Activated gamma-delta T cell treated with Interleukin-2 at 50 U/mL for 16 hours (primary cell): ENCODE measurements around the gene OR52K2.
"Not testable (repeated sequence)": the region's sequence is repeated elsewhere in the genome, so short reads cannot be mapped to it uniquely, and the experiment has no call there.

ENCODE experiments used
- DNase-seq: peaks from one replicate; pipeline ENCODE4 v3.0.0-alpha.2; 2020

The OR52K2 gene

GRCh38 chr11:4448995-4449394, at the start of gene OR52K2:
Gene OR52K2 (plus strand): TSS chr11:4449295. CDS start chr11:4449340, 45 bp downstream.
- DNase-seq = no peak

GRCh38 chr11:4406206-4406605, 42.9 kb upstream of the OR52K2 start:
- not testable (repeated sequence) for DNase-seq

- DNase-seq = no peak
Measured at GRCh38 chr11:4416306-4416705, 32.8 kb upstream of the OR52K2 start.

DNA sequence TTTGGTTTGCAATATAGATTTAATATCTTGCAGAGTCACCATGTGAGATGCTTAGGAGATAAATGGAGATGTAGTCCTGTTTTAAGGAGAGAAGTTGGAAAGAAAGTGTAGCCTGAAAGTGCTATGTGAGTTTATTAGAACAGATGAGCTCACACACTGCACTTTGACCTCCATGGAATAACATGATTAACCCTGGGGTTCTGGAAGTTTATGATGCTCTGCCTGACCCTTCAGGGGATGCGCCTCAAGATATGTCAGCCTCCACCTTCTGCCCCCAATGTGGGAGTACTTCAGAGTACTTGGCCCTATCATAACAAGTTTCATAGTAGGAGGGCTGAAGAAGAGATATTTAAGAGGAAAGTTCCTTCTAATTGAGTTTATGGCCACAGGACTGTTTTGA, 32.3 kb upstream of the OR52K2 start:
- DNase-seq = no peak

DNA sequence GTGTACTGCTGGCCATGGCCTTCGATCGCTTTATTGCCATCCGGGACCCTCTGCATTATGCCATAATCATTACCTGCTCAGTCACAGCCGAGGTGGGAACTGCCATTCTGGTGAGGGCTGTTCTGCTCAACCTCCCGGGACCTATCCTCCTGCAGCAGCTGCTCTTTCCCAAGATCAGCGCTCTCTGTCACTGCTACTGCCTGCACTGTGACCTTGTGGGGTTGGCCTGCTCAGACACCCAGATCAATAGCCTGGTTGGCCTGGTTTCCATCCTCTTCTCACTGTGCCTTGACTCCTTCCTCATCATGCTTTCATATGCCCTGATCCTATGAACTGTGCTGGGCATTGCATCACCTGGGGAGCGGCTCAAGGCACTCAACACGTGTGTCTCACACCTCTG, 30.7 kb upstream of the OR52K2 start:
- DNase-seq = no peak

GRCh38 chr11:4430051-4430450, 19.0 kb upstream of the OR52K2 start:
- no peak for DNase-seq

- DNase-seq = no peak
Measured at GRCh38 chr11:4433856-4434255, 15.2 kb upstream of the OR52K2 start.

DNA sequence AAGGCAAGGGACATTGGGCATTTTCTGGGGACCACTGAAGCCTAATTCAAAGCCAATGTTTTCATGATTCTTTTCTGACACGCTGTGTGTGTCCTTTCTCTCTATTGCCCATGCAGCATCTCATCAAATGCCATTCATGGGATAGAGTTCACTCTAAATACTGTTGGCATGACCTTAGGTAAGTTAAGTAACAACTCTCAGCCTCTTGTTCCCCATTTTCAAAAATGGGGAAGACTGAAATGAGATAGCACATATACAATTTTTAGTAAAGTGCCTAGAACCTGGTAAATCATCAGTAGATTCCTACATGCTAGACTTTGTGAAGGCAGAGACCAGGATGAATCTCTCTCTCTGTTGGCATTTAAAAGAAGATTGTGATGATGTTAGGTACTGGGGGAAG, 12.7 kb upstream of the OR52K2 start:
- DNase-seq = no peak

DNA sequence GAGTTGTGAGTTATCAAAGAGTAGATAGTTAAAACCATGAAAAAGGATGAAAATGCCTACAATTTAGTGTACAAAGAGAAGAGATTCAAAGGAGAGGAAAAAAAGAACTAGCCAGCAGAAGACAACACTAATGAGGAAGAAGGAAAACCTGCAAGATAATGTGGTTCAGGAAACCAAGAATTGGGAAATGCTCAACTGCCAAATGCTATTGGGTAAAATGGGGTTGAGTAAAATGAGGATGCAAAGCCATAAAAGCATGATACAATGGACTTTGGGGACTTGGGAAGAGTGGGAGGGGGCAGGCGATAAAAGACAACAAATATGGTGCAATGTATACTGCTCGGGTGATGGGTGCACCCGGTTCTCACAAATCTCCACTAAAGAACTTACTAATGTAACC, 7.6 kb upstream of the OR52K2 start:
- no peak for DNase-seq

- no peak for DNase-seq
Measured at GRCh38 chr11:4443232-4443891, 5.7 kb upstream of the OR52K2 start.

DNA sequence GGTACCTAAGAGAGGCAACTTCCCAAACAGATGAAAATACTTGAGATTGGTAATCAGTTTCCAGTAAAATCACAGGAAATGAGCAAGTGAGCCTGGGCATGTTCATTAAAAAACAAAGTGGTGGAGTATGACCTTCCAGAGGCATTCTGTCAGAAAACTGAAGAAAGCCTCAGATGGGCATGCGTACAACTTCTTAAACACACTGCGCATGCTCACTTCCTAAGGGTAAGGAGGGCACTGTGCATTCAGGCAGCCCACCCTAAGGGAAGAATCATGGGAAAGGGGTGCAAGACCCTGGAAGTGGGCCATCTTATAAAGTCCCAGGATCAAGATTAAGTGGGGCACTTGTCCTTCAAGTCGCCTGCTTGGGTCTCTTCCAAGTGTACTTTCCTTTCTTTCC, 4.0 kb downstream of the OR52K2 start:
- no peak for DNase-seq

DNA sequence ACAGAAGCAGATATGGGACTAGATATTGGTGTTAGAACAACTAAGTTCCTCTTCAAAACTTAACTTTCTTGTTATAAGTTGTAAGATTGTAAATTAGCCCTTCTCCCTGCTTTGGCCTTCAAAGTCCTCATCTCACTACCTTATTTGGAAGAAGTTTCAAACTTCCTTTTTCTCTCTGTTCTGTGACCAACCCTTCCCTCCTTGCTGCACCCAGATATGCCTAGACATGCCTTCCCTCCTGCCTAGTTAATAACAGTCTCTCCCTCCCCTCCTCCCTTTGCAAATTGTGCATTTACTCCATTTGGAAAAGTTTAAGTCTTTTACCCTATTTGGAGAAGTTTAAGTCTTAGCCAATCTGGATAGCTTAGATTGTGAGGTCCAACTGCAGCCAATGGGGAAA, 4.9 kb downstream of the OR52K2 start:
- DNase-seq = no peak

DNA sequence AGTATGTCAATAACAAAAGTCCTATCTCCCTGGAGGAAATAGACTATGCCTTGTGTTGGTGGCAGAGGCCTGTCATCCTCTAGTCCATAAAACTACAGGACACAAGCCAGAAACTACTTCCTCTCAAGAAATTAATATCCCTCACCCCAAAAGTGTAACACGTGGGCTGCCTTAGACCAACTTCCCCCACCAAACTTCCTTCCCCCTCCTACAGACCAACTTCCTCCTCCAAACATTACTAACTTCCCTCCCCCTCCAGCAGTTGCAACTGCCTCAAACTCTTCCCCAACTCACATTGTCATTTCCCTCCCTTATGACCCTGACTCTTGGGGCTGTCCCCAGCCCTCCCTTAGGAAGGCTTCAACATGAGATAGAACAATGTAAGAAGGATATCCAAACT, 6.3 kb downstream of the OR52K2 start:
- no peak for DNase-seq

- no peak for DNase-seq
Measured at GRCh38 chr11:4459500-4459899, 10.4 kb downstream of the OR52K2 start.

GRCh38 chr11:4460151-4460550, 11.1 kb downstream of the OR52K2 start:
- no peak for DNase-seq

DNA sequence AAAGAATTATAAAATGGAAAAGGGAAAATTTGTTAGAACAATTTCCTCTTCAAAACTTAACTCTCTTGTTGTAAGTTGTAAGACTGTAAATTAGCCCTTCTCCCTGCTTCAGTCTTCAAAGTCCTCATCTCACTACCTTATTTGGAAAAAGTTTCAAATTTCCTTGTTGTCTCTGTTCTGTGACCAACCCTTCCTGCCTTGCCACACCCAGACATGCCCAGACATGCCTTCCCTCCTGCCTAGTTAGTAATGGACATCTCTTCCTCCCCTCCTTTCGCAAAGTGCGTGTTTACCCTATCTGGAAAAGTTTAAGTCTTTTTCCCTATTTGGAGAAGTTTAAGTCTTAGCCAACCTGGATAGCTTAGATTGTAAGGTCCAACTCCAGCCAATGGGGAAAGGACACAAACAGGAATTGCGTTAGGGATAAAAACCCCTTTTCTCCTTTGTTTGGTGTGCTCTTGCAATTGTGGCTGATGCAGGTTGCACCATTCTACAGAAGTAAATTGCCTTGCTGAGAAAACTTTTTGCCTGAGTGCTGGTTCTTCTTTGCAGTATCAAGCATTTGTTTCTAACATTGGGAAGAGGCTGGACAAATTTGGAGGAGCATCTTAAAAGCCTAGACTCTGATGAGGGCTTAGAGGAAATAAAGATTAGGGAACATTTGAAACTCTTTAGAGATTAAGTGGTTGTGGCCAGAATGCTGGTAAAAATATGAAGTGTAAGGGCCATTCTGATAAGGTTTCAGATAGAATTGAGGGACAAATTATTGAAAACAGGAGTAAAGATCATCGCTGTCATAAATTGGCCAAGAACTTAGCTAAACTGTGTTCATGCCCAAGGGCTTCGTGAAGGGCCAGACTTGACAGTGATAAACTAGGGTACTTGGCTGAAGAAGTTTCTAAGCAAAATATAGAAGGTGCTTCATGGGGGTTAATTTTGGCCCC, 15.4 kb downstream of the OR52K2 start:
- no peak for DNase-seq

DNA sequence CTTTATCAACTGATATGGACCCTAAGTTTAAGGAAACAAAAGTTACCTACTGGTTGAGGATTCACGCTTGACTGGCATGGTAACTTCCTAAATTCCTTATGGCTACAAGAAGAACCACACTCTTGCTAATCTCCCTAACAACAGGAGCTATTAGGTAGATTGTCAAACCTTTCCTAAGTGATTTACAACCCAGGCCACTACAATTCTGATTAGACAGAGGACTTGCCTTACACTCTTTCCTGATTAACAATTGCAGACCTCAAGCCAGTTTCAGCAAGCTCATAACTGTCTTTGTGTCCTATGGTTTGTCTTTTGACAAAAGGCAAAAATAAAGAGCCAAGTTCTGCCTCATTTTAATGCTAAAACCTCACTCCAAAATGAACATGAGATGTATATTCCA, 16.3 kb downstream of the OR52K2 start:
- no peak for DNase-seq

GRCh38 chr11:4466131-4466870, 17.2 kb downstream of the OR52K2 start:
- no peak for DNase-seq

DNA sequence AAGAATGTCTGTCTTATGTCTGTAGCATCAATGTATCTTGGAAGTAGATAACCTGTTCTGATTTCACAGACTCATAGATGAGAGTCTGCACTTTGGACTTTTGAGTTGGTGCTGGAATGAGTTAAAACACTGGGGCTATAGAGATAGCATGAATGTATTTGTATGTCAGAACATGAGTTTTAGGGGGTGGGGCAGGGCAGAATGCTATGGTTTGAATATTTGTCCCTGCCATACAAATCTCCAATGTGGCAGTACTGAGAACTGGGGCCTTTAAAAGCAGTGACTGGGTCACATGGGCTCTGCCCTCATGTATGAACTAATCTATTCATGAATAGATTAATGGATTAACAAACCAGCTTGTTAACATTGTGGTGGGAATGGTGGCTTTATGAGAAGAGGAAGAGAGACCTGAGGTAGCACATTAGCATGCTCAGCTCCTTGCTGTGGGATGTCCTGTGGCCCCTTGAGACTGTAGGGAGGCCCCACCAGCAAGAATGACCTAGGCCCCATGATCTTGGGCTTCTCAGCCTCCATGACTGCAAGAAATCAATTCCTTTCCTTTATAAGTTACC, 17.9 kb downstream of the OR52K2 start:
- DNase-seq = no peak

DNA sequence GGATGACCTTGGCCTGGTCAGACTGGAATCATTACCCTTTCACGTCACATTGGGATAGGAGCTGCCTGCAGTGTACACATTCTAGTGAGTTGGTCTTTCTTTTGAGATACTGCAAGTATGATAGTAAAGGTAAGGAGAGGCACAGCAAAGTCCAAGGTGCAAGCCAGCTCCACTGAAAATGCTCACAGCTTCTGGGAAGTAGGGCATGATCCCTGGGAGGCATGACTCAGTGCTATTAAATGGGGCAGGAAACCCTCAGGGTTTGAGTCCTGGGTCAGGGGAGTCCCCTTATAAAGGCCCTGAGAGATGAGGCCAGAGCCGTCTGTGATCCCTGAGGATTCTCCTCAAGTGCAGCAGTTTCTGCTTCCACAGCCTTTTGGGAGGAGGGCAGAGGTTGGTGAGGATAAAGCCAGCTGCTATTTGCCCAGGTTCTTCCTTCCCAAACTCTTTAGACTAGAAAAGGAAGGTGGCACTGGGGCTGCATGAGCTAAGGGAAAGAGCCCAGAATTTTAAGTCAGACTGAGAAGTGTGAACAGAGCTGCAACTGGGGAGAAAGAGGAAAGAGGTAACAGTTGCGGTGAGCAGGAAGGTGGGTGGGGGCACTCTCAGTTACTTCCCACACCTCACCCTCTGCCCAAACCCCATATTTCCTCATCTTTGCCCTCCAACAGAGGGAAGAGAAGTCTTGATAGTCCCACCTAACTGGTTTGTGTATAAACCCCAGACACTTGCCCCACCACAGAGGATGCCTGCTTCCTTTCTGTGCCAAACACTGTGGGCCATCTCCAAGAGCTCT, 18.9 kb downstream of the OR52K2 start:
- no peak for DNase-seq

- no peak for DNase-seq
Measured at GRCh38 chr11:4479644-4480043, 30.5 kb downstream of the OR52K2 start.

GRCh38 chr11:4480577-4481239, 31.6 kb downstream of the OR52K2 start:
- no peak for DNase-seq
